Endothelial cell (in vitro differentiated cells): ENCODE measurements around the gene DEAF1. TPM values are rescaled to one million over a fixed set of nuclear protein-coding genes. Genes with fewer than 3 reads are reported as not detected.

Experiments used
- DNase-seq: peaks from one replicate; pipeline ENCODE4 v3.0.0; 2021; ENCODE audit warnings: low spot score
- H3K27ac Mint-ChIP-seq: one replicate; pipeline ENCODE4 v1.8.0; 2021; ENCODE audit warnings: mixed read lengths, inconsistent platforms; ENCODE audit not compliant: unreplicated experiment
- H3K27me3 Mint-ChIP-seq: one replicate; pipeline ENCODE4 v1.8.0; 2021; ENCODE audit warnings: mild to moderate bottlenecking, moderate library complexity, mixed read lengths, inconsistent platforms; ENCODE audit not compliant: unreplicated experiment
- H3K36me3 Mint-ChIP-seq: one replicate; pipeline ENCODE4 v1.8.0; 2021; ENCODE audit warnings: mild to moderate bottlenecking, low read depth, mixed read lengths, inconsistent platforms; ENCODE audit not compliant: unreplicated experiment
- H3K4me1 Mint-ChIP-seq: one replicate; pipeline ENCODE4 v1.8.0; 2021; ENCODE audit warnings: mild to moderate bottlenecking, mixed read lengths, inconsistent platforms; ENCODE audit not compliant: unreplicated experiment
- H3K4me3 Mint-ChIP-seq: one replicate; pipeline ENCODE4 v1.8.0; 2021; ENCODE audit warnings: mild to moderate bottlenecking, mixed read lengths, inconsistent platforms; ENCODE audit not compliant: unreplicated experiment
- H3K9me3 Mint-ChIP-seq: one replicate; pipeline ENCODE4 v1.8.0; 2021; ENCODE audit warnings: mixed read lengths, inconsistent platforms; ENCODE audit not compliant: unreplicated experiment
- total RNA-seq: library from RNA; stranded (reverse); fragmentation: NEBNext Ultra II Directional; extraction: Animal tissue kit (Norgen Biotek cat#: 25700); gene quantifications from one replicate; pipeline ENCODE4 v1.2.1, GENCODE V29; 2021; ENCODE audit not compliant: unreplicated experiment
- TF ChIP-seq, protein P1 (sequence below): fragments of 200-600 bp; sonication (generic); IDR thresholded peaks from one replicate; pipeline ENCODE4 v1.5.0; 2021; ENCODE audit warnings: antibody characterized with exemption; ENCODE audit not compliant: unreplicated experiment

Gene DEAF1
- total RNA-seq, 1 donor from 2014 or later: 118 TPM

DNA sequence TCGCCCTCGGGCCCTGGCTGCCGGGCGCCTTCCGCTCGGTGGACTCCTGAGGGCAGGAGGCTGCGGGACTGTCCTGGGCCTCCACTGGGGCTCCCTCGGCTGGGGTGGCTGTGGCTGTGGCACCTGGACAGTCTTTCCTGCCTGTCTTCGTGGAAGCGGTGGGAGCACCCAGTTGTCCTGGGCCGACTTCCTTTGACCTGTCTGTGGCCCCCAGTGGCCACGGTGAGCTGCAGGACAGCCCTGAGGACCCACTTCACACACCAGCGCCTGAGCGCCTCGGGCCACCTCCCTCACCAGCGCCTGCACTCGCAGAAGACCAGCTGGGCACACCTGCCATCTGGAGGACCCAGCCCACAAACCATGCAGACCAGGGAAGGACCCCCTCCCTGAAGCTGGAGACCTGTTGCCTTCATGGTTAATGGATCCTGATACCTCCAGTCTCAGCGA is 9.2 kb upstream of the DEAF1 start:
- H3K9me3 Mint-ChIP-seq: no peaks in the 10 kb centered on the region
- H3K4me1 Mint-ChIP-seq: peaks cover 3% of the 10 kb centered on the region
- TF ChIP-seq, protein P1, sequence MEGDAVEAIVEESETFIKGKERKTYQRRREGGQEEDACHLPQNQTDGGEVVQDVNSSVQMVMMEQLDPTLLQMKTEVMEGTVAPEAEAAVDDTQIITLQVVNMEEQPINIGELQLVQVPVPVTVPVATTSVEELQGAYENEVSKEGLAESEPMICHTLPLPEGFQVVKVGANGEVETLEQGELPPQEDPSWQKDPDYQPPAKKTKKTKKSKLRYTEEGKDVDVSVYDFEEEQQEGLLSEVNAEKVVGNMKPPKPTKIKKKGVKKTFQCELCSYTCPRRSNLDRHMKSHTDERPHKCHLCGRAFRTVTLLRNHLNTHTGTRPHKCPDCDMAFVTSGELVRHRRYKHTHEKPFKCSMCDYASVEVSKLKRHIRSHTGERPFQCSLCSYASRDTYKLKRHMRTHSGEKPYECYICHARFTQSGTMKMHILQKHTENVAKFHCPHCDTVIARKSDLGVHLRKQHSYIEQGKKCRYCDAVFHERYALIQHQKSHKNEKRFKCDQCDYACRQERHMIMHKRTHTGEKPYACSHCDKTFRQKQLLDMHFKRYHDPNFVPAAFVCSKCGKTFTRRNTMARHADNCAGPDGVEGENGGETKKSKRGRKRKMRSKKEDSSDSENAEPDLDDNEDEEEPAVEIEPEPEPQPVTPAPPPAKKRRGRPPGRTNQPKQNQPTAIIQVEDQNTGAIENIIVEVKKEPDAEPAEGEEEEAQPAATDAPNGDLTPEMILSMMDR: no peak
- DNase-seq: no peak
- H3K4me3 Mint-ChIP-seq: no peak overlapping the region
- no peak overlapping the region for H3K27ac Mint-ChIP-seq
- H3K36me3 Mint-ChIP-seq: no peaks in the 10 kb centered on the region
- peaks cover 11% of the 10 kb centered on the region for H3K27me3 Mint-ChIP-seq

DNA sequence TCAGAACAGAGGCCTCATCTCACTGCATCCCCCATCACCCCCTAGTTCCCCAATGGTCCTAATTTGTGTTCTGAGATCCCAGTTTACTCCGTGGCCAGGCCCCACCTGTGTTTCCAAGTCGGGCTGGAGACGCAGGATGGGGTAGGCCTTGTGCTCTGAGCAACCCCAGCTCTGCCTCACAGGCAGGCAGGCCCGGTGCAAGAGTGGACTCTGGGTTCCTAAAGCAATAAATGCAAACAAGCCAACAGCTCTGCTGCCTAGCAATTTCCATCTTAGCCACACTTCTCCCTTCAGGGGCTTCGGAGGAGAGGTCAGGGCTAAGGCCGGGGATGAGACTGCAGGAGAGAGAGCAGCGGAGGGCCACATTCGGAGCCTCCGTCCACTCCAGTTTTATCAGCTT is 8.5 kb upstream of the DEAF1 start:
- H3K4me3 Mint-ChIP-seq: no peak overlapping the region
- peaks cover 11% of the 10 kb centered on the region for H3K27me3 Mint-ChIP-seq
- H3K36me3 Mint-ChIP-seq: no peaks in the 10 kb centered on the region
- H3K9me3 Mint-ChIP-seq: no peaks in the 10 kb centered on the region
- peaks cover 9% of the 10 kb centered on the region for H3K4me1 Mint-ChIP-seq
- TF ChIP-seq, protein P1: no peak
- no peak overlapping the region for H3K27ac Mint-ChIP-seq
- no peak for DNase-seq

DNA sequence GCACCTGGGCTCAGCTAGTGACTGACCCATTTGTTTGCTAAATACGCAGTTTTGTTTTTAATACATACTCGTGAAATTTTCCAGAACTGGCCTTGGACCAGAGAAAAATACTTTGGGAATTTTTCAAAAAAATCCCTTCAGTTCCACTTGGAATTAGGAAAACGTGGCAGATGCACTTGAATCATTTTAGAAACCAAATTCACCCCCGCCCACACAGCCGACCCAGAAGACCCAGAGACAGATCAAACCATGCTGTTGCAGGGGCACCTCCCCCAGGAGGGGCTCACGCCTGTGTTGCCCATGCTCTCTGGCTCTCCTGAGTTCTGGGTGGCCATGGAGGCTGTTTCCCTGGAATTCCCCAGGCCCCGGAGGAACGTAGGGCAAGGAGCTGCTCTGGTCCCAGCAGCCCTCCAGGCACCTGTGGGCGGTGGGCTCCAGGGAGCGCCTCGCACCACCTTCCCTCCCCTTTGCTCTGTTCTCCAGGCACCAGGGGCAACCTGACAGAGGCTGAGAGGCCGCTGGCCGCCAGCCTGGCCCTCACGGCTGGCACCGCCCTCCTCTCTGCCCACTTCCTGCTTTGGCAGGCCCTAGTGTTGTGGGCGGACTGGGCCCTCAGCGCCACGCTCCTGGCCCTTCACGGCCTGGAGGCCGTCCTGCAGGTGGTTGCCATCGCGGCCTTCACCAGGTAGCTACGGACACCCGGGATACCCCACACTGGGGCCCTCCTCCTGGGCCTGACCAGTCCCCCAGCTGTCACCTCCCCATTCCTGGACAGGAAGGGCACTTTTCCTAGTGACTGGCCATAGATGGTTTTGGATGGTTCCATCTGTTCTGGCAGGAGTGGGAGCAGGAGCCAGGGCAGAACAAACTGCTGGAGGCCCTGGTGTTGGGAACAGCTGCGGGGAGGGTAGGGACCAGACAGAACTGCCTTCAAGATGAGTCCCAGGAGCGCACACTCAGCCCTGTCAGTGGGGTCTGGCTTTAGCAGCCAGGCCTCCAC is 7.7 kb upstream of the DEAF1 start:
- no peak for DNase-seq
- Mint-ChIP-seq H3K36me3 (no peaks in the 10 kb centered on the region), H3K27ac (no peak overlapping the region), H3K4me3 (no peak overlapping the region), H3K9me3 (no peaks in the 10 kb centered on the region), H3K27me3 (peaks cover 10% of the 10 kb centered on the region), H3K4me1 (peaks cover 16% of the 10 kb centered on the region)
- TF ChIP-seq, protein P1: no peak

DNA sequence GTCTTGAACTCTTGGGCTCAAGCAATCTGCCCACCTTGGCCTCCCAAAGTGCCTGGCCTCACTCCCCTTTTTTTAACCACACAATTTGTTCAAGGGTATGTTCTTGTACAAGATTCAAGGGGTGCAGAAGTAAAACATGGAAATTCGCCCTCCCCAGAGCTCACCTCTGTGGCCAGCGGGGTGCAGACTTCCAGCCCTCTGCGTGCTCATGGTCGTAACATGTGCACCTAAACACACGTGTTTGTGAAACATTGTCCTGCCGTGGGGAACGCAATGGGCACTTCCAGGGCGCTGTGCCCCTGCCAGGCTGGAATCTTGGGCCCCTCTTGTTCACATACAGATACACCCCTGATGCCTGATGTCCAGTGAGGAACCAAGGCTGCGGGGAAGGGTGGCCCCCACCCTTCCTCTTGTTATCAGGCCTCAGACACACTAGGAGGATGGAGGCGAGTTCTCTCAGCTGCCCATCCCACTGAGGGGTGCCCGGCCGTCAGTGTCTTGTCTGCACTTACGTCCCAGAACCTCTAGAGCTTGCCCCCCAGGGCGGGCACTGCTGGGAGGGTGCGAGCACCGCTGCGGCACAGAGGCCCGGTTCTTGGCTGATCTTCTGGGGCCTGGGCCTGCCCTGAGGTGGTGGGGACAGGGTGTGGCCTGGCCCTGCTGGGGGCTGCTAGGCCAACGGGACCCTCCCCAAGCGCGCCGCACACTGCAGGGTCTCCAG is 6.9 kb upstream of the DEAF1 start:
- Mint-ChIP-seq H3K27me3 (peaks cover 8% of the 10 kb centered on the region), H3K4me3 (no peak overlapping the region), H3K27ac (no peak overlapping the region), H3K4me1 (peaks cover 24% of the 10 kb centered on the region), H3K9me3 (no peaks in the 10 kb centered on the region), H3K36me3 (no peaks in the 10 kb centered on the region)
- TF ChIP-seq, protein P1: no peak
- no peak for DNase-seq
